GM21423 (cell line): Measurements from ENCODE around the gene MAP4.

Experiments used
- ATAC-seq: cut with Tn5 transposase; IDR thresholded peaks from one replicate; pipeline ENCODE4 v1.9.1; 2021; ENCODE audit warnings: mild to moderate bottlenecking, moderate library complexity; ENCODE audit not compliant: unreplicated experiment

Gene MAP4

DNA sequence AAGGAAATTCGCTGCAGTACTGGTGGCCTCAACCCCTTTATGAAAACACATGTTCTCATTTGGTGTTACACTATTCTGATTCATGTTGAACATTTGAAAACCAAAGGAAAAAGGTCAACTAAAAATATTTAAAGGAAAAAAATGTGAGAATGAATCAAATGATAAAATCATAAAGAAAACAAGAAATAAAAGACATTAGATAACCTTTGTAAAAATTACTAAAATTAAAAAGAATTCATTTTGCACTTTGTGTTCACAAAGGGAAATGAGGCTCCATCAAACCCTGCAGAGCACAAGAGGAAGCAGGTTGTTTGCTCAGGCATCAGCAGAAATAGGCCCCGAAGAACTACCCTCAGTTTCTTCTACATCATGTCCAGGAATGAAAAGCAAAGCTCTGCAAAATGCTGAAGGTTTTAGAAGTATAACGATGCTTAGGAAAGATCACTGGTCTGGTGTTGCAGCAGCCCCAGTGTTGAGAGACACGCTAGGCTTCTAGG is 41.2 kb downstream of the MAP4 start:
- no peak for ATAC-seq

DNA sequence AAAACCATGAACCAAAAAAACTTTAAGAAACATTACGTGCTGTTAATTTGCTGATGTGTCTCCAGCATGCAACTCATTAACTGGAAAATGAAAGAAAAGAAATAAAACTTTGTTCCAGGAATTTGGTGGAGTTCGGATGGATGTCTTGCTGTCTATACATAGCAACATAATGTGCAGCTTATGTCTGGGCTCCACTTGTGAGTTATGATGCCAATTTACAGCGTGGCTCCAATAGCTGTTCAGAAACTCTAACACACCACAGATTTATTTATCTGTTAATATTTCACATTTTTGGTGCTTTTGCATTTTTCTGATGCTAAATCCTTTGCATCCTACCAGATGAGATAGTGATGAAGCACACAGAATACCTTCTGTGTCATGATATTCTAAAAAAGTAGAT is 45.1 kb downstream of the MAP4 start:
- ATAC-seq, result no peak

DNA sequence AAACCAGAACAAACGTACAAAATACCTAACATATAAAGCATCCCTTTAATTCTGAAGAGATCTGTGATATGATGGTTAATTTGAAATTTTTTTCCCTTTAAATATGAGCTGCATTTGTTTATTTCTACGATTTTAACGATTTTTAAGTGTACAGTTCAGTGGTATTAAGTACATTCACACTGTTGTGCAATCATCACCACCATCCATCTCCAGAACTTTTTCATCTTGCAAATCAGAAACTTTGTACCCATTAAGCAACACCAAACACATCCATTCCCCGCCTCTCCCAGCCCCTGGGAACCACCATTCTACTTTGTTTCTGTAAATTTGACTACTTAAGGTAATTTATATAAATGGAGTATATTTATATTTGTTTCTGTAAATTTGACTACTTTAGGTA is 51.5 kb downstream of the MAP4 start:
- ATAC-seq, result no peak

DNA sequence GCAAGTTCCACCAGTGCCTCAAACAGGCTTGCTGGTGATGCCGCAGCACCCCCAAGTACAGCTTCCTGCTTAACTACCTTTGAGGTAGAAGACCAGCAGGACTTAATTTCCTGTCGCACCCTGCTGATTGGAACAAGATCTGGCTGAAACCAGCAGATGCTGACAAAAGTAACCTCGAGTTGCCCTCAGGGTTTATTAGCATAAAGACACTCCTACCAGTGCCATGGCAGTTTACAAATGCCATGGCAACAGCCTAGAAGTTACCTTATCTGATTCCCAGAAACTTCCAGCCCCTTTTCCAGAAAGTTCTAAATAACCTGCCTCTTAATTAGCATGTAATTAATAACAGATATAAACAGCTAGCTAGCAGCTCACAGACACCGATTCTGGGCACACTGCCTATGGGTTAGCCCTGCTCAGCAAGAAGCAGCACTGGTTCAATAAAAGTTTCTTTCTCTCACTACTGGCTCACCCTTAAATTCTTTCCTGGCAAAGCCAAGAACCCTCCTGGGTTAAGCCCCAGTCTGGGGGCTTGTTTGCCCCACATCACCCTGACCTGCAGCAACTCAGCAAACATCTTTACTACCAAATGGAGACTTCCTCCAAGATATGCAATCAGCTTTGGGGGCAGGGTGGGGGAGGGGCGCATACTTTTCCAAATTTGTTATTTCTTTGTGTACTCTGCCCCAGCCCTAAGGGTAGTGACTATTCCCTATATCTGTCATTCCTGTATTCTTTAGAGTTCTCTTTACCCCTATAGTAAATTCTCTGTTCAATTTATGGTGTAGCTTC is 54.2 kb downstream of the MAP4 start:
- no peak for ATAC-seq

DNA sequence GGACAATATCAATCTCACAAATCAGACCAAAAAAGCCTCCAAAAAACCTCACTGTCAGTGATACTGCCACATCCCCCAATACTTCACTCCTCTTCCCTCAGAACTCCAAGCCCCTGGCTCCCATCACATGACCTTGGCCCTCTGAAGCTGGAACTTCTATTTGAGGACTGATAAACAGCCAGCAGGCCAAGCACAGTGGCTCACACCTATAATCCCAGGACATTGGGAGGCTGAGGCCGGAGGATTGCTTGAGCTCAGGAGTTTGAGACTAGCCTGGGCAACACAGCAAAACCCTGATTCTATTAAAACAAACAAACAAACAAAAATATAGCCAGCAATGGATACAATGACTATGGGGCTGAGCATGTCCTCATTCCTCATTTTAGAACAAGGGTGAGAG is 55.2 kb downstream of the MAP4 start:
- ATAC-seq, result no peak

DNA sequence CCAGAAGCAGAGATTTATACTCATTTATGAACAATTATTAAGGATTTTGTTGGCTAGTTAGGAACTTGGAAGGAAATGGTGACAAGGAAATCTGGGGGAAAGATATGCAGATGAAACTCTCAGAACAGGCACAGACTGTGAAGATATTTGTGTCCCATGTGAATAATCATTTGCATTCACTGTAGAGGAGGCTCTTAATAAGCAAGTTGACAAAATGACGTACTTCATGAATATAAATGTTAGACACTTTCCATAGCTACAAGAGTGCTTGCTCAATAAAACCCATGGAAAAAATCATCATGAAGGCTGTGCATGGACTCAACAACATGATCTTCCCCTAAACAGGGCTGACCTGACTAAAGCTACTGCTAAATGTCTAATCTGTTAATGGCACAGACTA is 59.7 kb downstream of the MAP4 start:
- no peak for ATAC-seq

DNA sequence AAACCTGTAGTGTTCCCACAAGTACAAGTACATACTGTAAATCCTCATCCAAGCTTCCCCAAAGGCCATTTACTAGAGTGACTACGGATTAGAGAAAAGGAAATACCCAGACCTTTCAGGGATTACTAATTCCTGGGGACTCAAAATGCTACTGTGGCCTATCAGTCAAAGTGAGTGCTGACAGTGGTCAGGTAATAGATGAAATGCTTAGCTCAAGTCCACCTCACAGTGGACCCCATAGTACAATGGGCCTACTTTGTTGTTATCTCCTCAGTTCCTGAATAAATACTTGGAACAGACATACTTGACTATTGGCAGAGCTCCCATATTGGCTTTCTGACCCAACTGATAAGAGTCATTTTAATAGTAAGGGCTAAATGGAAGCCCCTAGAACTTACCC is 61.6 kb downstream of the MAP4 start:
- no peak for ATAC-seq

DNA sequence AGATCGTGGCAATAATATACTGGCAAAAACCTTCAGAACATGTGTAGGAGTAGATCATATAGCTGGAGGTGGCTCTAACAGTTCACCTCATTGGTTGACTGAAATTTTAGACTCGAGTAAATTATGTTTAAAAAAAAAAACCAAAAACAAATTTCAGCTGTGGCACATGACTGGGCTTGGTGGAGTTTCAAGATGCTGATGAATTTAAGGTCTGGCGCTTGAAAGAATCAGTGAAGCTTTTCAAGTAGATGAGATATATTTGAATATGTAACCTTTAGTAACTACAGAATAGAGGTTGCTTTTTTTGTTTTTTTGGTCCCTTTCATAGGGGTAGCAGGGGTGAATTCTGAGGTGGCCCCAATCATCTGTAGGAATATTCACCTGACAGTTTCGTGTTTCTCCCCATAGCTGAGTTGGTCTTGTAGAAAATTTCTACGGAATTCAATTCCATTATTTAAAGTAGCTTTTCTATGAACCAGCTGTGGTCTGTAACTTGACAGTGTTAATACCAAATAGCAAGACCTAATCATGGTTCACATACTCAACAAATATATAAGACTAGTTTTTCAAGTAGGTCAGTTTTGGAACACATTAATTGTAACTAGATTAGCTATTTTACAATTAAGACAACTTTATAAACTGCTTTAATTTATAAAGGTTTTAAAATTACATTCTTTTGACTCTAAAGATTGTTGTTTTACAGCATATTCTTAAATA is 65.6 kb downstream of the MAP4 start:
- ATAC-seq, result no peak

DNA sequence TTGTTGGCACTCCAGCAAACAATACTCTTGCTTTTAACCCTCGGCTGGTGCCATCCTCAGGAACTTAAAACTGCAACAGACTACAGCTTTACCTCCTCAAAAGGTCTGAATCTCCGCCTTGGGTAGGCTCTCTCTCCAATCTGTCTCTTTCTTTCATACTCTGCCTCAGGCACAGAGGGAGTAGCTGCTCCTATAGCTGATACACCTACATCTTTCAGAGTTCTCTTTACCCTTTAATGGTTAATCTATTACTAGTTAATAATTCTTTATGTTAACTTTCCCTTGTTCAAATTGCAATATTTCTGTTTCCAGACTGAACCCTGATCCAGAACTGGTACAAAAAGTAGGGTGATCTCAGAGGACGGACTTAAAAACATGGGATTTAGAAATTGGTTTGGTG is 66.2 kb downstream of the MAP4 start:
- no peak for ATAC-seq

DNA sequence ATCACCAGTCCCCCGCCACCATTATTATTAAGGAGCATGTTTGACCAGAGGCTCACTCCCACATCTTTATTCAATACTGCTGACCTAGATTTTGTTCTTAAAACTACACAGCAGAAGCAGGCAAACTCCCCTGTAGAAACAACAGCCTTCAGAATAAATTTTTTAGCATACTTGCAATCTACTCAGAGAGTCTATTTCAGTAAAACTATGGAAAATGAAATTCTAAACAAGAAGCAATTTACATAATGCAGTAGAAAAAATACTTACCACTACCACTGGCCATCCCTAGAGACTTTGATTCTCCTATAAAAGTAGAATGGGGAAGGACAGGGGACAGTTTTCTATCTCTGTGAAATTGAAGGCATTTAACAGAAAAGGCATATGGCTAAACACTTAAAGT is 76.0 kb downstream of the MAP4 start:
- ATAC-seq, result no peak

DNA sequence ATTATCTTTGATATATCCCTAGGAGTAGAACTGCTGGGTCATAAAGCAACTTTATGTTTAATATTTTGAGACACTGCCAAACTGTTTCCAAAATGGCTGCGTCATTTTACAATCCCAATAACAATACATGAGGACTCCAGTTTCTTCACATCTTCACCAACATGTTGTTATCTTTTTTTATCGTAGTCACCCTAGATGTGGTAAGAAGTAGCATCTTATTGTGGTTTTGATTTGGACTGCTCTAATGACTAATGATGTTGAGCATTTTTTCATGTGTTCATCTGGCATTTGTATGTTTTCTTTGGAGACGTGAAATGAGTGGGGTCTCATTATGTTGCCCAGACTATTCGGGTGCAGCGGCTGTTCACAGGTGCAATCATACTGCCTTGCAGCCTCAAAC is 83.8 kb downstream of the MAP4 start:
- ATAC-seq, result no peak

DNA sequence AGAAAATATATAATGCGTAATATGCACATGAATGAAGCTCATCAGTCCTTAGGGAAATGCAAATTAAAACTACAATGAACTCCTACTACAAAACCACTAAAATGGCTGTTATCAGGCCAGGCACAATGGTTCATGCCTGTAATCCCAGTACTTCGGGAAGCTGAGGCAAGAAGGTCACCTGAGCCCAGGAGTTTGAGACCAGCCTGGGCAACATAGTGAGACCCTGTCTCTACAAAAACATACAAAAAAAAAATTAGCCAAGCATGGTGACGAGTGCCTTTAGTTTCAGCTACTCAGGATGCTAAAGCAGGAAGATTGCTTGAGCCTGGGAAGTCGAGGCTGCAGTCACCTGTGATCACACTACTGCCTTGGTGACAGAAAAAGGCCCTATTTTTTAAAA is 85.2 kb downstream of the MAP4 start:
- no peak for ATAC-seq

DNA sequence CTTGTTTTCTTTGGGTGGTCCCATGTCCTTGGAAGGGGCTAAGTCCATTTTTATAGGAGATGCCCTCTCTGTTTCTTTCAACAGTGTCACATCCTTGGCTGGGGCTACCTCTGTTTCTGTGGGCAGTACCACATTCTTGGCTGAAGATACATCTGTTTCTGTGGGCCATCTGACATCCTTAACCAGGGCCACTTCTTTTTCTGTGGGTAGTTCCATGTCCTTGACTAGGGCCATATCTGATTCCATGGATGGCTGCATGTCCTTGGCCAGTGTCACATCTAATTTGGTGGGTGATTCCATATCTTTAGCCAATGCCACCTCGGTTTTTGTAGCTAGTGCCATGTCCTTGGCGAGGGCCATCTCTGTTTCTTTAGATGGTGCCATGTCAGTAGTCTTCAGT is 99.5 kb downstream of the MAP4 start:
- no peak for ATAC-seq

DNA sequence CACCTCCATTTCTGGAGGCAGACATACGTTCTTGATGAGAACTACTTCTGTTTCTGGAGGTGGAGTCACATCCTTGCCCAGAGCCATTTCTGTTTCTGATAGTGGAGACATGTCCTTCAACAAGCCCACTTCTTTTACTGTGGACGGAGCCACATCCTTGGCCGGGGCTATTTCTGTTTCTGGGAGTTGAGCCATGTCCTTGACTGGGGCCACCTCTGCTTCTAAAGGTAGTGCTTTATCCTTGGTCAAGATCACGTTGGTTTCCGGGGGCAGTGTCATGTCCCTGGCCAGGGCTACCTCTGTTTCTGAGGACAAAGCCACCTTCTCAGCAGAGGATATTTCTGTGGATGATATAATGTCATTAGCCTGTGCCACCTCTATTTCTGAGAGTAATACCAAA is 100.0 kb downstream of the MAP4 start:
- no peak for ATAC-seq

DNA sequence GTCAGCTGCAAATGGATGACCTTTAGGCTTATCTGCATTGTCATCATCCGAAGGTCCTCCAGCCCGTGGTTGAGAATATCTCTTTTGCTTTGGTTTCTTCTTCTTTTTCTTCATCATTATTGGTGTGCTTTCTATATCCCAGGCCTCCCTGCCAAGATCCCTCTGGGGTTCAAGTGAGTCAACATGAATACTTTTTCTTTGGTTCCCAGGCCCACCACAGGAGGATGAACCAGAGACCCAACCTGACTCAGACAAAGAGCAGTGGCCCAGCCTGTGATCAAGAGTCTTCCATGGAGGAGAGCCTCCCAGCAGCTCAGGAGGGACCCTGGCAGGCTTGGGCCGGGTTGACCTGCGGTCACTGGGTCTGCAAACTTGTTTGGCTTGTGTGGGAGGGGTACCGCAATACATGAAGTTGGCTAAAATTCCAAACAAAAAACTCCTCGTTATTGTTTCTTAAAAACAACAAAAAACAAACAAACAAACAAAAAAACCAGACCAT is 104.2 kb downstream of the MAP4 start:
- no peak for ATAC-seq

DNA sequence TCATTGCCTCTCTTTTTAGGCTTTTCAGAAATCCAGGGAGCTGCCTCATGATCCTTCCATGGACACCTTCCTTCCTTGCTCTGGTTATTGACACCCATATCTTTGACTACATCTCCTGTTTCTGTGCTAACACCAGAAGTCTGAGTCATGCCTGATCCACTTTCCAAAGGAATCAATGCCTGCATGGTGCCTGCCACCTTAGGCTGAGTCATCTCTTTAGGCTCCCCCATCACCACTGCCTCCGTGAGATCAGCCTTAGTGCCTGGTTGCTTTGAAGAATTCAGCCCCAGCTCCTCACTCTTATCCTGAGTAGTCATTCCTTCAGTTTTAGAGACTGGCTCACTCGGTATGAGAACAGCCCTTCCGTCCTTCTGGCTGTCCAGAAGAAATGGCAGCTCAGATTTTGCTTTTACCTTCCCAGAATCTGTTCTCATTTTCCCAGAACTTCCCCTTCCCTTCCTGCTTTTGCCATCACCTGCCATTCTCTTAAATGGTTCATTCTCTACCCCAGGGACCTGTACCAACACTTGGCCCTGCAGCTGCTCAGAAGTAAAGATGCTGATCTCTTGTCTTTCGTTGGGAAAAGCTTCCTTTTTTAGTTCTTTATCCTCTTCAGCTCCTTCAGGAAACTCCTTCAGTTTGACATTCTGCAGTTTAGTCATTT is 105.3 kb downstream of the MAP4 start:
- no peak for ATAC-seq

DNA sequence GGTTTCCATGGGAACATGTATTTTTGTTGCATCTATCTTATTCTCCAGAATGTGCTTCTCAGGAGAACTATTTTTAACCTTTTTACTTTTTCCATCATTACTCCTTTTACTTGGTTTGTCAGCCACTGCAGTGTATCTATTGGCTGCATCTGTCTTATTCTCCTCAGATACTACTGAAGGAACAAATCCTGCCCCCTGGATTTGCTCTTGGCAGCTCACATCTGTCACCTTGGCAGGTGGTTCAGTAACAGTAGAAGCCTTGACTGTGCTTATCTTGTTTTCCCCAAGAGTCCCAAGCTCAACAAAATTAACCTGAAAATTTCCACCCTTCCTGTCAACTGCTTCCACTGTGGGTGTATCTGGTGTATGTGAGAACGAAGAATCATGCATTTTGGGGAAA is 106.0 kb downstream of the MAP4 start:
- no peak for ATAC-seq

DNA sequence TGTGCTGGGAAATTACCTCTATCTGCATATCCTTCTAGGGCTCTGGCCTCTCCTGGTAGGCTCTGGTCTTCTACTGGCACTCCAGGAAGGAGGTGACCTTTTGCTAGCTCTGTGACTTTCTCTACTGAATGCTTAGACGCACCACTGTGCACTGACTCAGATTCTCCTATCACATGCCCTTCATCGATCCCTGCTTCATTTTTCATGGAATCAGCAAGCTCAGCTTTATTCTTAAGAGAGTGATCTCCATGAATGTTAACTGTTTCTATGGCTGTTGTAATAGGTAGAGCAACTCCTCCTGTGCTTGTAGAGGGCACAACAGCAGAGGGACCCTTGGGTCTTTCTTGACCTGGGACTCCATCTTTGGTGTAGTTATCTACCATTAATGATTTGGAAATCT is 106.6 kb downstream of the MAP4 start:
- no peak for ATAC-seq

DNA sequence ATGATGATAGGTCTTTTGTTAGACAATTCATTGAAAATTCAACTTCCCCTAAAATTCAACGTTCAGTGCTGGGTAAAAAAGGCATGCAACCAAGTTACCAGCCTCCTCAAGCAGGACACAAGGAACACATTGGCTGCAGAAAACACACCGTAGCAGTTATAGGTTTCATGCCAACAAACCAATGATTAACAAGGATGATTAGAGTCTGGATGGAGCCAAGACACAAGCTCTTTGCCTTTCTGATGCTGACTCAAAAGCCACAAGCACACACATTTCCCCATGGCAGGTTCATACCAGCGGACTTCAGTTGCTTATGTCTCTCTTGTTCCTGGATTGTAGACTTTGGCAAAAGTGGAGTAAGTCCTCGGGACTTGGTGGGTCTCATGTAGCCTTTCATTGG is 107.5 kb downstream of the MAP4 start:
- ATAC-seq, result no peak

DNA sequence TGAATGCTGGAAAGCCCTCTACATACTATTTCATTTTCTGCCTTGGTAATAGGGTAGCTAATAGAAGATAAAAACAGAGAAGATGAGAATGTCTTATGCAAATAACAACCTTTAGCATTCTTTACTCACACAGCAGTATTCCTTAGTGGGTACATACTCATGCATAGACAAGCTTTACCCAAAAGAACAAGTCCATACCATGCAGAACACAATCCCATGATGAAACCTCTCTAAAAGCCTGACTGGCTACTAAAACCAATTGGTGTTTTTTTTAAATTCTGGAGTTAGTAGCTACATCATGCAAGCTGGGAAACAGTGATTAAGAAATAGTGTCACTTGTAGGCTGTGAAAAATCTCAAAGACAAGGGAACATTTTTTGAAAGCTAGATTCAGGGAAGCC is 108.4 kb downstream of the MAP4 start:
- no peak for ATAC-seq

DNA sequence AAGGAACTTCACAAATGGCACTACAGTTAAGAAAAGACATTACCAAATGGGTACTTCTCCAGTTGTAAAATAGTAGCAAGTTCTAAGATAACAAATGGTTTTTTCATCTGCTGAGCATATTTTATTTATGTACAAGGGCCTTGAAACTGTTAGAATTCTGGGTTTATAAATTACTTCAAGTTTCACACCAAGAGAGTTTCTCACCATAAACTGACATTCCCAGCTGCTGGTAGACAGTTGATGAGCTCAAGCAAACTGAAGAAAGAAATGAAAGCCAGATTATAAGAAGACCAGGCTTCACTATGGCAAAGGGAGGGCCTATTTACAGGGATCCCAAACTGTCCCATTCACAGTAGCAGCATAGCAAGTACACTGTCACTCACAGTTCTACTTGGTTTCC is 113.5 kb downstream of the MAP4 start:
- ATAC-seq, result no peak
